CD14-positive monocyte (primary cell): ENCODE data around the gene GPR15LG. TPM values are rescaled to one million over a fixed set of nuclear protein-coding genes. Genes with fewer than 3 reads are reported as not detected.

Experiments
- DNase-seq, 3 donors: peaks; one replicate each; pipeline ENCODE4 v3.0.0-alpha.2; 2011 to 2022
- H2AFZ ChIP-seq: 2 replicates; pipeline ENCODE4 v1.6.0; 2012; ENCODE audit warnings: mild to moderate bottlenecking, low read depth, low read length, inconsistent platforms; ENCODE audit not compliant: insufficient read depth, poor library complexity, severe bottlenecking
- H3K27ac ChIP-seq, 2 donors: 1 replicate in 1 of 2; 2 replicates in 1 of 2; pipeline ENCODE4 v1.5.1; 2012 to 2013; ENCODE audit warnings: low read length in 2 of 2, control low read depth in 1 of 2, inconsistent platforms in 1 of 2, low read depth in 1 of 2, mild to moderate bottlenecking in 1 of 2
- H3K27me3 ChIP-seq, 2 donors: one replicate each; pipeline versions ENCODE4 v1.6.0 to v1.6.1; 2011 to 2013; ENCODE audit warnings: low read length in 2 of 2; ENCODE audit not compliant: control insufficient read depth in 2 of 2, insufficient read depth in 2 of 2
- H3K36me3 ChIP-seq, 2 donors: replicated peaks in 1 of 2; 1 replicate in 1 of 2; 2 replicates in 1 of 2; pipeline versions ENCODE4 v1.5.1 to v1.6.1; 2012 to 2013; ENCODE audit warnings: low read length in 2 of 2, control low read depth in 1 of 2, inconsistent platforms in 1 of 2, mild to moderate bottlenecking in 1 of 2; ENCODE audit not compliant: insufficient read depth in 2 of 2, control insufficient read depth in 1 of 2
- H3K4me1 ChIP-seq, 2 donors: 1 replicate in 1 of 2; 2 replicates in 1 of 2; pipeline versions ENCODE4 v1.5.1 to v1.6.1; 2012 to 2013; ENCODE audit warnings: low read length in 2 of 2, control low read depth in 1 of 2, inconsistent platforms in 1 of 2, mild to moderate bottlenecking in 1 of 2, moderate library complexity in 1 of 2; ENCODE audit not compliant: insufficient read depth in 2 of 2, control insufficient read depth in 1 of 2
- H3K4me2 ChIP-seq: replicated peaks from 2 replicates; pipeline ENCODE3; 2012; ENCODE audit warnings: low read length, moderate library complexity, mild to moderate bottlenecking; ENCODE audit not compliant: poor library complexity, severe bottlenecking; ENCODE audit errors: extremely low read depth
- H3K4me3 ChIP-seq, 3 experiments: fragments of 200-600 bp in 1 of 3; sonication (generic) in 1 of 3; replicated peaks in 1 of 3; 1 replicate in 2 of 3; 2 replicates in 1 of 3; pipeline ENCODE4 v1.5.1; 2011 to 2013; ENCODE audit warnings: low read length in 3 of 3, mild to moderate bottlenecking in 3 of 3, control low read depth in 2 of 3, low read depth in 2 of 3, inconsistent platforms in 1 of 3, moderate library complexity in 1 of 3
- H3K79me2 ChIP-seq: 2 replicates; pipeline ENCODE4 v1.6.0; 2012; ENCODE audit warnings: mild to moderate bottlenecking, control low read depth, inconsistent platforms, low read length, moderate library complexity; ENCODE audit not compliant: insufficient read depth
- H3K9ac ChIP-seq: 2 replicates; pipeline ENCODE4 v1.6.0; 2017; ENCODE audit warnings: low read length, mild to moderate bottlenecking; ENCODE audit not compliant: insufficient read depth, poor library complexity, severe bottlenecking
- H3K9me3 ChIP-seq, 2 donors: replicated peaks in 1 of 2; 1 replicate in 1 of 2; 2 replicates in 1 of 2; pipeline versions ENCODE4 v1.5.1 to v1.6.1; 2012 to 2013; ENCODE audit warnings: low read length in 2 of 2, control low read depth in 1 of 2; ENCODE audit not compliant: control insufficient read depth in 1 of 2, insufficient read depth in 1 of 2
- H4K20me1 ChIP-seq: 2 replicates; pipeline ENCODE4 v1.6.0; 2012; ENCODE audit warnings: mild to moderate bottlenecking, low read length, control low read depth, moderate library complexity; ENCODE audit not compliant: insufficient read depth
- H3K27ac Mint-ChIP-seq, 7 donors: one replicate each; pipeline ENCODE4 v1.8.0; 2020; ENCODE audit warnings: mild to moderate bottlenecking in 7 of 7, mixed read lengths in 7 of 7, moderate library complexity in 6 of 7, inconsistent platforms in 2 of 7
- H3K27me3 Mint-ChIP-seq, 3 donors: one replicate each; pipeline ENCODE4 v1.8.0; 2021 to 2022; ENCODE audit warnings: low read depth in 3 of 3, mild to moderate bottlenecking in 3 of 3, mixed read lengths in 3 of 3, moderate library complexity in 3 of 3, inconsistent platforms in 1 of 3
- H3K36me3 Mint-ChIP-seq, 2 donors: one replicate each; pipeline ENCODE4 v1.8.0; 2020; ENCODE audit warnings: mixed read lengths in 2 of 2, inconsistent platforms in 1 of 2, mild to moderate bottlenecking in 1 of 2
- H3K4me1 Mint-ChIP-seq: one replicate; pipeline ENCODE4 v1.8.0; 2020; ENCODE audit warnings: mild to moderate bottlenecking, mixed read lengths
- H3K4me3 Mint-ChIP-seq, 2 donors: one replicate each; pipeline ENCODE4 v1.8.0; 2020; ENCODE audit warnings: mild to moderate bottlenecking in 2 of 2, mixed read lengths in 2 of 2, moderate library complexity in 1 of 2
- H3K9me3 Mint-ChIP-seq, 7 donors: one replicate each; pipeline ENCODE4 v1.8.0; 2020 to 2022; ENCODE audit warnings: mixed read lengths in 7 of 7, mild to moderate bottlenecking in 6 of 7, moderate library complexity in 6 of 7, inconsistent platforms in 2 of 7
- WGBS: methylation state at CpG from one replicate; pipeline ENCODE4 v1.1.5; 2013; ENCODE audit warnings: missing lambda C conversion rate; ENCODE audit not compliant: insufficient coverage; 5-methylcytosine and 5-hydroxymethylcytosine counted together
- intact Hi-C, 2 donors: fragments of 100-400 bp; cut with micrococcal nuclease; formaldehyde crosslinking; loops; one replicate each; pipeline versions ENCODE4 v1.15.0 to v1.15.1; 2023
- polyA plus RNA-seq, 3 donors: library from polyadenylated mRNA; depleted of rRNA in 1 of 3; unstranded in 2 of 3; stranded (reverse) in 1 of 3; fragments of 300-500 nt in 2 of 3; fragments of >200 nt in 1 of 3; fragmentation: Illumina TruSeq in 2 of 3; gene quantifications; 1 replicate in 2 of 3; 2 replicates in 1 of 3; pipeline ENCODE4 v1.2.3, GENCODE V29; 2012 to 2021
- TF ChIP-seq, protein P1 (sequence below): fragments of 200-600 bp; IDR thresholded peaks from one replicate; pipeline ENCODE4 v1.8.0; 2022; ENCODE audit warnings: antibody characterized with exemption, mild to moderate bottlenecking

Gene GPR15LG
- polyA plus RNA-seq, 3 donors = not detected

DNA sequence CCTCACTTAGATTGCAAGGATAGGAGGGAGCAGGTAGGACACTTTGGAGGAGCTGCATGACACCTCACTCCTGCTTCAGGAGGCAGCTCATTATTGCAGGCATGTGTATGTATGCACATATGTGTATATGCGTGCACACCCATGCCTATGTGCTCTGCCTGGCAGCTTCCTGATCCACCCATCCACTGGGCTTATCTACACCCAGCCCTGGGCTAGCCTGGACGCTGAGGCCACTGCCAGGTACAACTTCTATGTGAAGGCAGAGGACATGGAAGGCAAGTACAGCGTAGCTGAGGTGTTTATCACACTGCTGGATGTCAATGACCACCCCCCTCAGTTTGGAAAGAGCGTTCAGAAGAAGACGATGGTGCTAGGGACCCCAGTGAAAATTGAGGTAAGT, 38.4 kb downstream of the GPR15LG start:
- no peak overlapping the region for H3K4me2 ChIP-seq
- no peaks in the 10 kb centered on the region for H3K79me2 ChIP-seq
- Mint-ChIP-seq H3K36me3 (no peaks in the 10 kb centered on the region), H3K4me3 (no peak overlapping the region), H3K4me1 (no peaks in the 10 kb centered on the region), H3K9me3 (peaks cover 0 to 2% (median 0%) of the 10 kb centered on the region in 7 donors), H3K27me3 (peaks cover 7 to 14% (median 13%) of the 10 kb centered on the region in 3 donors), H3K27ac (no peak overlapping the region)
- H3K27ac ChIP-seq = no peak overlapping the region
- H4K20me1 ChIP-seq = no peaks in the 10 kb centered on the region
- H3K36me3 ChIP-seq = no peaks in the 10 kb centered on the region
- H2AFZ ChIP-seq = no peak overlapping the region
- DNase-seq = no peak
- H3K9me3 ChIP-seq = no peaks in the 10 kb centered on the region
- no peak overlapping the region for H3K4me3 ChIP-seq
- H3K9ac ChIP-seq = no peak overlapping the region
- H3K4me1 ChIP-seq = no peaks in the 10 kb centered on the region
- no peaks in the 10 kb centered on the region for H3K27me3 ChIP-seq
- TF ChIP-seq, protein P1, sequence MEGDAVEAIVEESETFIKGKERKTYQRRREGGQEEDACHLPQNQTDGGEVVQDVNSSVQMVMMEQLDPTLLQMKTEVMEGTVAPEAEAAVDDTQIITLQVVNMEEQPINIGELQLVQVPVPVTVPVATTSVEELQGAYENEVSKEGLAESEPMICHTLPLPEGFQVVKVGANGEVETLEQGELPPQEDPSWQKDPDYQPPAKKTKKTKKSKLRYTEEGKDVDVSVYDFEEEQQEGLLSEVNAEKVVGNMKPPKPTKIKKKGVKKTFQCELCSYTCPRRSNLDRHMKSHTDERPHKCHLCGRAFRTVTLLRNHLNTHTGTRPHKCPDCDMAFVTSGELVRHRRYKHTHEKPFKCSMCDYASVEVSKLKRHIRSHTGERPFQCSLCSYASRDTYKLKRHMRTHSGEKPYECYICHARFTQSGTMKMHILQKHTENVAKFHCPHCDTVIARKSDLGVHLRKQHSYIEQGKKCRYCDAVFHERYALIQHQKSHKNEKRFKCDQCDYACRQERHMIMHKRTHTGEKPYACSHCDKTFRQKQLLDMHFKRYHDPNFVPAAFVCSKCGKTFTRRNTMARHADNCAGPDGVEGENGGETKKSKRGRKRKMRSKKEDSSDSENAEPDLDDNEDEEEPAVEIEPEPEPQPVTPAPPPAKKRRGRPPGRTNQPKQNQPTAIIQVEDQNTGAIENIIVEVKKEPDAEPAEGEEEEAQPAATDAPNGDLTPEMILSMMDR = no peak
- 100% methylated on average over 1 of the region's 5 CpGs for WGBS
- intact Hi-C loops = no loop called here

DNA sequence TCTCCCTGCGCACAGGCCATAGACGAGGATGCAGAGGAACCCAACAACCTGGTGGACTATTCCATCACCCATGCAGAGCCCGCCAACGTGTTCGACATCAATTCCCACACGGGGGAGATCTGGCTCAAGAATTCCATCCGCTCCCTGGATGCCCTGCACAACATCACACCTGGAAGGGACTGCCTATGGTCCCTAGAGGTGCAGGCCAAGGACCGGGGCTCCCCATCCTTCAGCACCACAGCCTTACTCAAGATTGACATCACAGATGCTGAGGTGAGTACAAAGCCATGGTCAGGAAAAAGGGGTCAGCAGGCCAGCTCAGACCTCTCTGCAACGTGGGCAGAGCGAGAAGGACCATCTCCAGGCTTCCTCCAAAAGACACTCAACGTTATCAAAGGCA, 39.5 kb downstream of the GPR15LG start:
- H3K4me2 ChIP-seq = no peak overlapping the region
- no peaks in the 10 kb centered on the region for H3K27me3 ChIP-seq
- no peak overlapping the region for H2AFZ ChIP-seq
- no peak overlapping the region for H3K4me3 ChIP-seq
- no peaks in the 10 kb centered on the region for H3K4me1 Mint-ChIP-seq
- no peaks in the 10 kb centered on the region for H3K79me2 ChIP-seq
- H4K20me1 ChIP-seq = no peaks in the 10 kb centered on the region
- peaks cover 7 to 15% (median 13%) of the 10 kb centered on the region in 3 donors for H3K27me3 Mint-ChIP-seq
- H3K9me3 ChIP-seq = no peaks in the 10 kb centered on the region
- intact Hi-C loops = no loop called here
- 87% methylated on average over 10 of the region's 11 CpGs for WGBS
- H3K4me1 ChIP-seq = no peaks in the 10 kb centered on the region
- TF ChIP-seq, protein P1 = no peak
- peaks cover 0 to 2% (median 0%) of the 10 kb centered on the region in 7 donors for H3K9me3 Mint-ChIP-seq
- DNase-seq = no peak
- H3K36me3 Mint-ChIP-seq = no peaks in the 10 kb centered on the region
- no peak overlapping the region for H3K27ac Mint-ChIP-seq
- no peaks in the 10 kb centered on the region for H3K36me3 ChIP-seq
- no peak overlapping the region for H3K4me3 Mint-ChIP-seq
- H3K9ac ChIP-seq = no peak overlapping the region
- no peak overlapping the region for H3K27ac ChIP-seq
